WTC11 (cell line): Measurements from ENCODE around the gene SAE1. TPM values are rescaled to one million over a fixed set of nuclear protein-coding genes. Genes with fewer than 3 reads are reported as not detected.

ENCODE experiments used
- ATAC-seq: fragments of 200-7000 bp; cut with Tn5 transposase; 2 replicates; pipeline ENCODE4 v1.10.0; 2021; ENCODE audit warnings: mild to moderate bottlenecking, moderate library complexity
- CTCF ChIA-PET: fragments of 300-600 bp; sonication (Branson Sonifier 250); formaldehyde crosslinking; loops from one replicate; lab custom pipeline; 2021; ENCODE audit warnings: antibody characterized with exemption; lab: Charles Lee
- POLR2A ChIA-PET: fragments of 350-600 bp; sonication (Branson Sonifier 250); formaldehyde crosslinking; loops from one replicate; lab custom pipeline; 2021; ENCODE audit warnings: antibody characterized with exemption; lab: Charles Lee
- DNase-seq: peaks from one replicate; pipeline ENCODE4 v3.0.0; 2021; ENCODE audit warnings: low spot score
- H3K27ac Mint-ChIP-seq: 2 replicates; pipeline ENCODE4 v1.8.0; 2021; ENCODE audit warnings: mixed read lengths
- H3K27me3 Mint-ChIP-seq: 2 replicates; pipeline ENCODE4 v1.8.0; 2021; ENCODE audit warnings: low read depth, mild to moderate bottlenecking, moderate library complexity, mixed read lengths
- H3K36me3 Mint-ChIP-seq: 2 replicates; pipeline ENCODE4 v1.8.0; 2021; ENCODE audit warnings: mixed read lengths
- H3K4me1 Mint-ChIP-seq: 2 replicates; pipeline ENCODE4 v1.8.0; 2022; ENCODE audit warnings: mixed read lengths
- H3K4me3 Mint-ChIP-seq: 2 replicates; pipeline ENCODE4 v1.8.0; 2021; ENCODE audit warnings: mild to moderate bottlenecking, moderate library complexity, mixed read lengths
- H3K9me3 Mint-ChIP-seq: 2 replicates; pipeline ENCODE4 v1.8.0; 2021; ENCODE audit warnings: mixed read lengths
- AR ChIP-seq: fragments of 250-450 bp; sonication (Bioruptor Pico); IDR thresholded peaks from 2 replicates; pipeline ENCODE4 v1.9.0; 2021; ENCODE audit warnings: mild to moderate bottlenecking
- EMX1 ChIP-seq: fragments of 250-450 bp; sonication (Bioruptor Pico); IDR thresholded peaks from 2 replicates; pipeline ENCODE4 v1.8.0; 2021; ENCODE audit warnings: mild to moderate bottlenecking
- ESRRA ChIP-seq: sonication (generic); formaldehyde crosslinking; IDR thresholded peaks from 2 replicates; pipeline ENCODE4 v1.8.1; 2022; ENCODE audit warnings: mild to moderate bottlenecking, missing genetic modification reagents, borderline replicate concordance
- FOXK1 ChIP-seq: sonication (generic); formaldehyde crosslinking; IDR thresholded peaks from 2 replicates; pipeline ENCODE4 v1.8.0; 2022; ENCODE audit warnings: mild to moderate bottlenecking, moderate library complexity, missing genetic modification reagents
- GABPB1 ChIP-seq: sonication (generic); formaldehyde crosslinking; IDR thresholded peaks from 2 replicates; pipeline ENCODE4 v1.8.1; 2023; ENCODE audit warnings: mild to moderate bottlenecking, missing genetic modification reagents
- TCF7 ChIP-seq: sonication (generic); formaldehyde crosslinking; IDR thresholded peaks from 2 replicates; pipeline ENCODE4 v1.8.0; 2022; ENCODE audit warnings: mild to moderate bottlenecking, low read depth, missing genetic modification reagents, moderate library complexity
- ZBTB21 ChIP-seq: sonication (generic); formaldehyde crosslinking; IDR thresholded peaks from 2 replicates; pipeline ENCODE4 v1.8.1; 2023; ENCODE audit warnings: mild to moderate bottlenecking, missing genetic modification reagents, borderline replicate concordance
- ZNF219 ChIP-seq: sonication (generic); formaldehyde crosslinking; IDR thresholded peaks from 2 replicates; pipeline ENCODE4 v1.8.0; 2023; ENCODE audit warnings: missing genetic modification reagents, mild to moderate bottlenecking, borderline replicate concordance
- ZNF396 ChIP-seq: fragments of 250-450 bp; sonication (Bioruptor Pico); IDR thresholded peaks from 2 replicates; pipeline ENCODE4 v1.8.0; 2021; ENCODE audit warnings: mild to moderate bottlenecking, moderate library complexity, borderline replicate concordance
- total RNA-seq: library from RNA; stranded (reverse); gene quantifications from 3 replicates; pipeline ENCODE4 v1.2.3, GENCODE V29; 2021
- TF ChIP-seq, protein P1 (sequence below): sonication (generic); formaldehyde crosslinking; IDR thresholded peaks from 2 replicates; pipeline ENCODE4 v1.8.1; 2022; ENCODE audit warnings: low read depth, mild to moderate bottlenecking, moderate library complexity, missing genetic modification reagents, borderline replicate concordance
- TF ChIP-seq, protein P2 (sequence below): fragments of 250-450 bp; sonication (Bioruptor Pico); IDR thresholded peaks from 2 replicates; pipeline ENCODE4 v2.1.2; 2022; ENCODE audit warnings: mild to moderate bottlenecking, moderate library complexity
- TF ChIP-seq, protein P3 (sequence below): fragments of 250-450 bp; sonication (Bioruptor Pico); IDR thresholded peaks from 2 replicates; pipeline ENCODE4 v1.8.0; 2021; ENCODE audit warnings: mild to moderate bottlenecking
- TF ChIP-seq, protein P4 (sequence below): sonication (generic); formaldehyde crosslinking; IDR thresholded peaks from 2 replicates; pipeline ENCODE4 v1.8.0; 2022; ENCODE audit warnings: mild to moderate bottlenecking, missing genetic modification reagents
- TF ChIP-seq, protein P5 (sequence below): sonication (generic); formaldehyde crosslinking; IDR thresholded peaks from 2 replicates; pipeline ENCODE4 v1.8.1; 2023; ENCODE audit warnings: mild to moderate bottlenecking, moderate library complexity, missing genetic modification reagents

The SAE1 gene
- total RNA-seq, 1 experiment from 2014 or later, result 224 TPM

DNA sequence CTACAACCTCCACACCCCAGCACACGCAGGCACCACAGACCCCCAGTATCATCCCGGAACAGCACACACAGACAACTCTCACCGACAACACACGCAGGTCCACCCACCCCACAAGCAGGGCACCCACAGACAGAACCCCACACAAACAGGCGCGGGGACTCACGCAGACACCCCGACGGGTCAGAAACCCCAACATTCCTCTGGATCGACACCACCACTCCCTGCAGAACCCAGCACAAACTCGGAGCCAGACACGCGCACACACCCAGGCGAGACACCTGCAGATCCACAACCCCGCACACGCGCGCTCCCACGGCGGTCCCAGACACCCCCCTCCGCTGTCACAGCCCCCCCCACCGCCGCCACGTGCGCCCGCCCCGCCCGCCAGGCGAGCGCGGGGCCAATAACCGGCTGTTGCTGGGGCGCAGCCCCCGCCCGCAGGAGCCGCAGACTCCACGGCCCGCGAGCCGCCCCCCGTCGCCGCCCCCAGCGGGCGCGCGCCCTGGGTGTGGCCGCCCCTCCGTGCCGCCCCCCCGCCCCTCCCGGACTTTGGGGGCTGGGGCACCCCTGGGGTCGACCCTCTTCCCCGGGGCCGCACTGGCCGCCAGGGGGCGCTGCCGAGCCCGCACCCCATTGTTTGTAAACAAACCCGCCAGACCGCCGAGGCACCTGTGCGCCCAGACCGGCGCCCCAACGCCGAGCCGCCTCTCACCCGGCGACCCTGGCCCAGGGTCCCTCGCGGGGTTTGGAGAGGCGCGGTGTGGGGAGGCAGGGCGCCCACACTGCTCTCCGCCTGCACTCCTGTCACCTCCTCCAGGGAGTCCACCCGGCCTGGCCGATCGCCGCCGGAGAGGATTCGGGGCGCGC lies 99.7 kb downstream of the SAE1 start (continued):
- TF ChIP-seq, protein P1, sequence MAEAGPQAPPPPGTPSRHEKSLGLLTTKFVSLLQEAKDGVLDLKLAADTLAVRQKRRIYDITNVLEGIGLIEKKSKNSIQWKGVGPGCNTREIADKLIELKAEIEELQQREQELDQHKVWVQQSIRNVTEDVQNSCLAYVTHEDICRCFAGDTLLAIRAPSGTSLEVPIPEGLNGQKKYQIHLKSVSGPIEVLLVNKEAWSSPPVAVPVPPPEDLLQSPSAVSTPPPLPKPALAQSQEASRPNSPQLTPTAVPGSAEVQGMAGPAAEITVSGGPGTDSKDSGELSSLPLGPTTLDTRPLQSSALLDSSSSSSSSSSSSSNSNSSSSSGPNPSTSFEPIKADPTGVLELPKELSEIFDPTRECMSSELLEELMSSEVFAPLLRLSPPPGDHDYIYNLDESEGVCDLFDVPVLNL, result no peak
- TF ChIP-seq ZNF396 (CRISPR knock-in tag) (no peak), AR (CRISPR knock-in tag) (no peak), FOXK1 (CRISPR knock-in tag) (peak; percentile 98), ZBTB21 (no peak), GABPB1 (CRISPR knock-in tag) (no peak), ESRRA (CRISPR knock-in tag) (0 out of 2 replicates have a peak, but pooled peaks have one; percentile 26), ZNF219 (peak; percentile 45; the same call in 1 of the 2 replicates)
- TF ChIP-seq, protein P2, sequence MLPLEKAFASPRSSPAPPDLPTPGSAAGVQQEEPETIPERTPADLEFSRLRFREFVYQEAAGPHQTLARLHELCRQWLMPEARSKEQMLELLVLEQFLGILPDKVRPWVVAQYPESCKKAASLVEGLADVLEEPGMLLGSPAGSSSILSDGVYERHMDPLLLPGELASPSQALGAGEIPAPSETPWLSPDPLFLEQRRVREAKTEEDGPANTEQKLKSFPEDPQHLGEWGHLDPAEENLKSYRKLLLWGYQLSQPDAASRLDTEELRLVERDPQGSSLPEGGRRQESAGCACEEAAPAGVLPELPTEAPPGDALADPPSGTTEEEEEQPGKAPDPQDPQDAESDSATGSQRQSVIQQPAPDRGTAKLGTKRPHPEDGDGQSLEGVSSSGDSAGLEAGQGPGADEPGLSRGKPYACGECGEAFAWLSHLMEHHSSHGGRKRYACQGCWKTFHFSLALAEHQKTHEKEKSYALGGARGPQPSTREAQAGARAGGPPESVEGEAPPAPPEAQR, result no peak
- TF ChIP-seq, protein P3, sequence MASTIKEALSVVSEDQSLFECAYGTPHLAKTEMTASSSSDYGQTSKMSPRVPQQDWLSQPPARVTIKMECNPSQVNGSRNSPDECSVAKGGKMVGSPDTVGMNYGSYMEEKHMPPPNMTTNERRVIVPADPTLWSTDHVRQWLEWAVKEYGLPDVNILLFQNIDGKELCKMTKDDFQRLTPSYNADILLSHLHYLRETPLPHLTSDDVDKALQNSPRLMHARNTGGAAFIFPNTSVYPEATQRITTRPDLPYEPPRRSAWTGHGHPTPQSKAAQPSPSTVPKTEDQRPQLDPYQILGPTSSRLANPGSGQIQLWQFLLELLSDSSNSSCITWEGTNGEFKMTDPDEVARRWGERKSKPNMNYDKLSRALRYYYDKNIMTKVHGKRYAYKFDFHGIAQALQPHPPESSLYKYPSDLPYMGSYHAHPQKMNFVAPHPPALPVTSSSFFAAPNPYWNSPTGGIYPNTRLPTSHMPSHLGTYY (CRISPR knock-in tag), result no peak
- TF ChIP-seq, protein P4, sequence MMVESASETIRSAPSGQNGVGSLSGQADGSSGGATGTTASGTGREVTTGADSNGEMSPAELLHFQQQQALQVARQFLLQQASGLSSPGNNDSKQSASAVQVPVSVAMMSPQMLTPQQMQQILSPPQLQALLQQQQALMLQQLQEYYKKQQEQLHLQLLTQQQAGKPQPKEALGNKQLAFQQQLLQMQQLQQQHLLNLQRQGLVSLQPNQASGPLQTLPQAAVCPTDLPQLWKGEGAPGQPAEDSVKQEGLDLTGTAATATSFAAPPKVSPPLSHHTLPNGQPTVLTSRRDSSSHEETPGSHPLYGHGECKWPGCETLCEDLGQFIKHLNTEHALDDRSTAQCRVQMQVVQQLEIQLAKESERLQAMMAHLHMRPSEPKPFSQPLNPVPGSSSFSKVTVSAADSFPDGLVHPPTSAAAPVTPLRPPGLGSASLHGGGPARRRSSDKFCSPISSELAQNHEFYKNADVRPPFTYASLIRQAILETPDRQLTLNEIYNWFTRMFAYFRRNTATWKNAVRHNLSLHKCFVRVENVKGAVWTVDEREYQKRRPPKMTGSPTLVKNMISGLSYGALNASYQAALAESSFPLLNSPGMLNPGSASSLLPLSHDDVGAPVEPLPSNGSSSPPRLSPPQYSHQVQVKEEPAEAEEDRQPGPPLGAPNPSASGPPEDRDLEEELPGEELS (CRISPR knock-in tag), result peak; percentile 72

- no peaks in the 10 kb centered on the region for H3K9me3 Mint-ChIP-seq
- H3K4me3 Mint-ChIP-seq, result peak within 1 kb of the TSS; percentile 66
- H3K36me3 Mint-ChIP-seq, result no peaks in the 10 kb centered on the region
- H3K4me1 Mint-ChIP-seq, result peaks cover 21% of the 10 kb centered on the region
- ChIA-PET POLR2A (no interaction called here), CTCF (interaction anchor here (2.9 kb wide), 1 partner anchor 14 kb away, joined by 21 read pairs; no protein-coding TSS in a partner anchor)
- H3K27me3 Mint-ChIP-seq, result no peaks in the 10 kb centered on the region
- TF ChIP-seq, protein P1, result 0 out of 2 replicates have a peak, but pooled peaks have one; percentile 31
- no peak for TF ChIP-seq EMX1 (CRISPR knock-in tag)
- TF ChIP-seq, protein P5, sequence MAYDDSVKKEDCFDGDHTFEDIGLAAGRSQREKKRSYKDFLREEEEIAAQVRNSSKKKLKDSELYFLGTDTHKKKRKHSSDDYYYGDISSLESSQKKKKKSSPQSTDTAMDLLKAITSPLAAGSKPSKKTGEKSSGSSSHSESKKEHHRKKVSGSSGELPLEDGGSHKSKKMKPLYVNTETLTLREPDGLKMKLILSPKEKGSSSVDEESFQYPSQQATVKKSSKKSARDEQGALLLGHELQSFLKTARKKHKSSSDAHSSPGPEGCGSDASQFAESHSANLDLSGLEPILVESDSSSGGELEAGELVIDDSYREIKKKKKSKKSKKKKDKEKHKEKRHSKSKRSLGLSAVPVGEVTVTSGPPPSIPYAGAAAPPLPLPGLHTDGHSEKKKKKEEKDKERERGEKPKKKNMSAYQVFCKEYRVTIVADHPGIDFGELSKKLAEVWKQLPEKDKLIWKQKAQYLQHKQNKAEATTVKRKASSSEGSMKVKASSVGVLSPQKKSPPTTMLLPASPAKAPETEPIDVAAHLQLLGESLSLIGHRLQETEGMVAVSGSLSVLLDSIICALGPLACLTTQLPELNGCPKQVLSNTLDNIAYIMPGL, result 0 out of 2 replicates have a peak, but pooled peaks have one; percentile 7
- 0 out of 2 replicates have a peak, but pooled peaks have one; percentile 0 for TF ChIP-seq TCF7
- no peak for DNase-seq
- peak within 1 kb of the TSS; percentile 84 for H3K27ac Mint-ChIP-seq
- ATAC-seq, result peak; percentile 1
Observed at GRCh38 chr19:47230921-47231214, 100.2 kb downstream of the SAE1 start, which contains the start of gene BBC3. Gene BBC3 (minus strand): TSS chr19:47231199. CDS start chr19:47228431, 2,768 bp downstream.
